Sigmoid colon (tissue), 7 donors: ENCODE data around the gene B4GALNT1. TPM values are rescaled to one million over a fixed set of nuclear protein-coding genes. Genes with fewer than 3 reads are reported as not detected.
A peak's percentile ranks its signal among the peaks of the same experiment; 100 is the strongest.
"Not testable (repeated sequence)": the region's sequence is repeated elsewhere in the genome, so short reads cannot be mapped to it uniquely, and the experiment has no call there.

Experiments used
- DNase-seq: peaks from one replicate; pipeline ENCODE4 v3.0.0-alpha.2; 2019
- H3K27ac ChIP-seq, 4 donors: fragments of 200-600 bp; sonication (generic); one replicate each; pipeline ENCODE4 v1.5.1; 2016 to 2019; ENCODE audit warnings: mild to moderate bottlenecking in 1 of 4
- H3K27me3 ChIP-seq, 3 donors: fragments of 200-600 bp; sonication (generic); one replicate each; pipeline ENCODE4 v1.5.1; 2019; ENCODE audit warnings: mild to moderate bottlenecking in 1 of 3
- H3K36me3 ChIP-seq, 4 donors: fragments of 200-600 bp; sonication (generic); one replicate each; pipeline ENCODE4 v1.5.1; 2016 to 2019
- H3K4me1 ChIP-seq, 4 donors: fragments of 200-600 bp; sonication (generic); one replicate each; pipeline ENCODE4 v1.5.1; 2017 to 2019
- H3K4me3 ChIP-seq, 4 donors: fragments of 200-600 bp; sonication (generic); one replicate each; pipeline ENCODE4 v1.5.1; 2017 to 2019; ENCODE audit warnings: mild to moderate bottlenecking in 2 of 4, moderate library complexity in 1 of 4
- H3K9me3 ChIP-seq, 4 donors: fragments of 200-600 bp in 3 of 4; sonication (generic) in 3 of 4; one replicate each; pipeline versions ENCODE4 v1.5.1 to v1.6.1; 2013 to 2019
- CTCF ChIP-seq, 4 experiments: fragments of 450-650 bp in 3 of 4; fragments of 200-600 bp in 1 of 4; IDR thresholded peaks; one replicate each; pipeline ENCODE4 v1.5.1; 2016 to 2019; ENCODE audit warnings: antibody characterized with exemption in 4 of 4, mild to moderate bottlenecking in 3 of 4, moderate library complexity in 2 of 4
- EP300 ChIP-seq, 4 donors: sonication (generic); formaldehyde crosslinking; IDR thresholded peaks; one replicate each; pipeline ENCODE4 v1.6.1; 2017; ENCODE audit warnings: antibody characterized with exemption in 4 of 4
- POLR2A ChIP-seq, 2 donors: fragments of 450-650 bp; IDR thresholded peaks; one replicate each; pipeline ENCODE4 v1.6.1; 2016; ENCODE audit warnings: antibody characterized with exemption in 2 of 2, mild to moderate bottlenecking in 2 of 2, moderate library complexity in 2 of 2
- POLR2AphosphoS5 ChIP-seq, 4 donors: sonication (generic); formaldehyde crosslinking; IDR thresholded peaks; one replicate each; pipeline ENCODE4 v1.6.1; 2017; ENCODE audit warnings: antibody characterized with exemption in 4 of 4
- WGBS, 2 donors: extraction: QIAGEN DNeasy Blood & Tissue Kit; methylation state at CpG; one replicate each; pipeline ENCODE4 v1.1.7; 2013; 5-methylcytosine and 5-hydroxymethylcytosine counted together
- intact Hi-C: fragments of 100-400 bp; cut with DNase I; formaldehyde crosslinking; loops from one replicate; pipeline ENCODE4 v1.15.1; 2023
- polyA plus RNA-seq, 3 donors: library from polyadenylated mRNA; stranded (reverse); fragments of 200-250 nt; gene quantifications; one replicate each; pipeline ENCODE4 v1.2.3, GENCODE V29; 2013
- total RNA-seq, 4 donors: library from RNA; depleted of rRNA; stranded (reverse); fragments of >200 nt; gene quantifications; one replicate each; pipeline ENCODE4 v1.1.0, GENCODE V29; 2016
- donor health status: healthy with polysubstance abuse.
- donor health status: Bipolar disorder and iron deficiency.
- donor health status: healthy.

Gene B4GALNT1
- total and polyA plus RNA-seq, 7 donors = 0.99 to 4.4 (median 3.2) TPM; not detected in 2

GRCh38 chr12:57590479-57590863, 42.5 kb downstream of the B4GALNT1 start:
- Histone ChIP-seq H3K4me3 (peak overlapping the region; percentile 72 to 97 (median 84)), H3K36me3 (peaks cover 0 to 14% (median 2%) of the 10 kb centered on the region in 4 donors), H3K9me3 (no peaks in the 10 kb centered on the region), H3K4me1 (peaks cover 0 to 18% (median 16%) of the 10 kb centered on the region in 4 donors), H3K27me3 (peaks cover 0 to 3% (median 0%) of the 10 kb centered on the region in 3 donors), H3K27ac (peak overlapping the region; percentile 77 to 86 (median 82))
- 8 to 16% methylated on average over 2 of the region's 2 CpGs for WGBS, 2 donors
- no peak for TF ChIP-seq POLR2A (IDR thresholded peaks at IDR 0.05)
- no peak for TF ChIP-seq EP300 (IDR thresholded peaks at IDR 0.05)
- TF ChIP-seq POLR2AphosphoS5 (IDR thresholded peaks at IDR 0.05) = no peak
- TF ChIP-seq CTCF (IDR thresholded peaks at IDR 0.05) = no peak
- no peak for DNase-seq
- intact Hi-C loops = no loop called here

GRCh38 chr12:57588951-57589610, 43.9 kb downstream of the B4GALNT1 start:
- intact Hi-C loops, H3K4me3 ChIP-seq, H3K27ac ChIP-seq, DNase-seq, H3K36me3 ChIP-seq, H3K9me3 ChIP-seq, H3K27me3 ChIP-seq: not testable (repeated sequence)
- 88 to 92% methylated on average over 15 of the region's 15 CpGs for WGBS, 2 donors
- H3K4me1 ChIP-seq = peaks cover 0 to 18% (median 16%) of the 10 kb centered on the region in 4 donors

- Histone ChIP-seq H3K9me3 (no peaks in the 10 kb centered on the region), H3K27ac (no peak overlapping the region), H3K27me3 (peaks cover 0 to 3% (median 0%) of the 10 kb centered on the region in 3 donors), H3K4me1 (peaks cover 0 to 14% (median 11%) of the 10 kb centered on the region in 4 donors), H3K4me3 (no peak overlapping the region), H3K36me3 (no peaks in the 10 kb centered on the region)
- intact Hi-C loops = no loop called here
- 85 to 90% methylated on average over 3 of the region's 3 CpGs for WGBS, 2 donors
- TF ChIP-seq POLR2A (IDR thresholded peaks at IDR 0.05) (no peak), CTCF (IDR thresholded peaks at IDR 0.05) (no peak), POLR2AphosphoS5 (IDR thresholded peaks at IDR 0.05) (no peak), EP300 (IDR thresholded peaks at IDR 0.05) (no peak)
- no peak for DNase-seq
These were observed 46.1 kb downstream of the B4GALNT1 start for GRCh38 chr12:57586832-57587429.

GRCh38 chr12:57586128-57586527, 46.9 kb downstream of the B4GALNT1 start:
- Histone ChIP-seq H3K36me3 (no peaks in the 10 kb centered on the region), H3K4me1 (peaks cover 0 to 8% (median 6%) of the 10 kb centered on the region in 4 donors), H3K9me3 (no peaks in the 10 kb centered on the region), H3K27me3 (peaks cover 0 to 3% (median 0%) of the 10 kb centered on the region in 3 donors), H3K4me3 (no peak overlapping the region), H3K27ac (no peak overlapping the region)
- intact Hi-C loops = no loop called here
- DNase-seq = no peak
- WGBS, 2 donors = 84 to 86% methylated on average over 3 of the region's 3 CpGs
- TF ChIP-seq POLR2A (IDR thresholded peaks at IDR 0.05) = no peak
- TF ChIP-seq CTCF (IDR thresholded peaks at IDR 0.05) = no peak
- TF ChIP-seq POLR2AphosphoS5 (IDR thresholded peaks at IDR 0.05) = no peak
- TF ChIP-seq EP300 (IDR thresholded peaks at IDR 0.05) = no peak

- no peaks in the 10 kb centered on the region for H3K36me3 ChIP-seq
- no peaks in the 10 kb centered on the region for H3K9me3 ChIP-seq
- intact Hi-C loops = no loop called here
- no peak overlapping the region for H3K4me3 ChIP-seq
- 63 to 80% methylated on average over 2 of the region's 2 CpGs for WGBS, 2 donors
- peaks cover 0 to 3% (median 0%) of the 10 kb centered on the region in 3 donors for H3K27me3 ChIP-seq
- H3K27ac ChIP-seq = no peak overlapping the region
- DNase-seq = no peak
- H3K4me1 ChIP-seq = peaks cover 0 to under 1% (median under 1%) of the 10 kb centered on the region in 4 donors
- TF ChIP-seq POLR2A (IDR thresholded peaks at IDR 0.05) (no peak), EP300 (IDR thresholded peaks at IDR 0.05) (no peak), CTCF (IDR thresholded peaks at IDR 0.05) (no peak), POLR2AphosphoS5 (IDR thresholded peaks at IDR 0.05) (no peak)
These were observed 47.8 kb downstream of the B4GALNT1 start for GRCh38 chr12:57585156-57585555.
